Endothelial cell of umbilical vein (primary cell): Measurements from ENCODE around the gene WASHC2C.
"Not testable (repeated sequence)": the region's sequence is repeated elsewhere in the genome, so short reads cannot be mapped to it uniquely, and the experiment has no call there.

ENCODE experiments used
- CTCF ChIP-seq, 2 donors: IDR thresholded peaks; 1 replicate in 1 of 2; 2 replicates in 1 of 2; pipeline ENCODE4 v1.5.1; 2011; ENCODE audit warnings: low read length in 2 of 2, mild to moderate bottlenecking in 2 of 2, moderate library complexity in 2 of 2, control low read depth in 1 of 2, inconsistent platforms in 1 of 2, low read depth in 1 of 2; ENCODE audit not compliant: insufficient read depth in 1 of 2; ENCODE audit errors: extremely low read depth in 1 of 2
- EZH2 ChIP-seq: IDR thresholded peaks from 2 replicates; pipeline ENCODE4 v1.6.1; 2012; ENCODE audit warnings: borderline replicate concordance, low read depth, mild to moderate bottlenecking, moderate library complexity, low read length, inconsistent platforms; ENCODE audit not compliant: severe bottlenecking
- FOS ChIP-seq: IDR thresholded peaks from 2 replicates; pipeline ENCODE4 v1.6.1; 2011; ENCODE audit warnings: mild to moderate bottlenecking, low read length, moderate library complexity, borderline replicate concordance; ENCODE audit not compliant: insufficient read depth
- GATA2 ChIP-seq: IDR thresholded peaks from 2 replicates; pipeline ENCODE4 v1.7.0; 2011; ENCODE audit warnings: low read depth, mild to moderate bottlenecking, moderate library complexity, mixed read lengths, low read length; ENCODE audit not compliant: insufficient read length, insufficient read depth
- MAX ChIP-seq: IDR thresholded peaks from 2 replicates; pipeline ENCODE4 v1.6.1; 2011; ENCODE audit not compliant: insufficient read depth, insufficient read length
- MYC ChIP-seq: IDR thresholded peaks from one replicate; pipeline ENCODE4 v1.6.1; 2011; ENCODE audit warnings: mild to moderate bottlenecking, low read depth, low read length
- POLR2A ChIP-seq: IDR thresholded peaks from 2 replicates; pipeline ENCODE4 v1.6.1; 2012; ENCODE audit warnings: low read depth, mild to moderate bottlenecking, control low read depth, low read length
- POLR2AphosphoS5 ChIP-seq: IDR thresholded peaks from 2 replicates; pipeline ENCODE4 v1.6.1; 2012; ENCODE audit warnings: low read depth, mild to moderate bottlenecking, control low read depth, low read length, moderate library complexity; ENCODE audit not compliant: insufficient read depth

- TF ChIP-seq CTCF (IDR thresholded peaks at IDR 0.05; ENCODE audit: extremely low read depth in 1 of 2, insufficient read depth in 1 of 2, low read depth in 1 of 2, low read length in 2 of 2); POLR2A; MYC; POLR2AphosphoS5; GATA2; EZH2; MAX; FOS: not testable (repeated sequence)
Observed at GRCh38 chr10:45710200-45710796, 16.8 kb upstream of the WASHC2C start.
